ENCODE results near the gene DRD1. TPM values are rescaled to one million over a fixed set of nuclear protein-coding genes. Genes with fewer than 3 reads are reported as not detected.

Gene DRD1
- total and polyA plus RNA-seq, 2 experiments from 2014 or later: 0.11 to 0.14 TPM

DNA sequence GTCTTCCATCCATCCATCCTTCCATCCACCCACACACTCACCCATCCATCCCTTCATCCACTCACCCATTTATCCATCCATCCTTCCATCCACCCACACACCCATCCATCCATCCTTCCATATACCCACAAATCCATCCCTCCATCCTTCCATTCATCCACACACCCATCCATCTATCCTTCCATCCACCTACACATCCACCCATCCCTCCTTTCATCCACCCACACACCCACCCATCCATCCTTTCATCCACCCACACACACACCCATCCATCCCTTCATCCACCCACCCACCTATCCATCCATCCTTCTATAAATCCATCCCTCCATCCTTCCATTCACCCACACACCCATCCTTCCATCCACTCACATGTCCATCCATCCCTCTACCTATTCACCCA lies 23.6 kb downstream of the DRD1 start:
- peaks cover 13% of the 10 kb centered on the region; the same call in 1 of the 2 replicates for H3K9me2 ChIP-seq (ENCODE audit: insufficient read depth)
- H2AFZ ChIP-seq: no peak overlapping the region
- no peaks in the 10 kb centered on the region for H3F3A ChIP-seq (replicated peaks; ENCODE audit: low read depth)
- ATAC-seq: no peak
- Mint-ChIP-seq H3K4me1 (peaks cover 16% of the 10 kb centered on the region; the same call in 2 of the 3 replicates), H3K9me3 (peaks cover 3% of the 10 kb centered on the region; the same call in 2 of the 3 replicates), H3K4me3 (no peak overlapping the region), H3K36me3 (ENCODE audit: low read depth) (peaks cover 5% of the 10 kb centered on the region; the same call in 1 of the 3 replicates), H3K27me3 (ENCODE audit: insufficient read depth, low read depth, poor library complexity) (no peaks in the 10 kb centered on the region), H3K27ac (no peak overlapping the region)
- no peaks in the 10 kb centered on the region for H3K79me2 ChIP-seq (replicated peaks; ENCODE audit: insufficient read depth)
- H4K20me1 ChIP-seq (replicated peaks; ENCODE audit: insufficient read depth): no peaks in the 10 kb centered on the region
- TF ChIP-seq EZH2 (IDR thresholded peaks at IDR 0.05; ENCODE audit: low read depth, unreplicated experiment) (no peak), POLR2AphosphoS5 (IDR thresholded peaks at IDR 0.05; ENCODE audit: low read depth) (no peak), JUNB (IDR thresholded peaks at IDR 0.05; ENCODE audit: unreplicated experiment) (no peak), CREB1 (CRISPR knock-in tag; IDR thresholded peaks at IDR 0.05; ENCODE audit: low read depth) (no peak), ZNF331 (CRISPR knock-in tag; IDR thresholded peaks at IDR 0.05; ENCODE audit: low read depth) (no peak), NANOG (IDR thresholded peaks at IDR 0.05; ENCODE audit: borderline replicate concordance) (no peak)
- TF ChIP-seq, protein P1, sequence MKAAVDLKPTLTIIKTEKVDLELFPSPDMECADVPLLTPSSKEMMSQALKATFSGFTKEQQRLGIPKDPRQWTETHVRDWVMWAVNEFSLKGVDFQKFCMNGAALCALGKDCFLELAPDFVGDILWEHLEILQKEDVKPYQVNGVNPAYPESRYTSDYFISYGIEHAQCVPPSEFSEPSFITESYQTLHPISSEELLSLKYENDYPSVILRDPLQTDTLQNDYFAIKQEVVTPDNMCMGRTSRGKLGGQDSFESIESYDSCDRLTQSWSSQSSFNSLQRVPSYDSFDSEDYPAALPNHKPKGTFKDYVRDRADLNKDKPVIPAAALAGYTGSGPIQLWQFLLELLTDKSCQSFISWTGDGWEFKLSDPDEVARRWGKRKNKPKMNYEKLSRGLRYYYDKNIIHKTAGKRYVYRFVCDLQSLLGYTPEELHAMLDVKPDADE (IDR thresholded peaks at IDR 0.05): no peak
- no peak overlapping the region for H3K4me3 ChIP-seq
- H3K4me1 ChIP-seq (ENCODE audit: insufficient read depth): peaks cover 11% of the 10 kb centered on the region; the same call in 1 of the 2 replicates
- no peak overlapping the region for H3K4me2 ChIP-seq
- H3K36me3 ChIP-seq (ENCODE audit: insufficient read depth): no peaks in the 10 kb centered on the region
- no peak overlapping the region for H3K27ac ChIP-seq (ENCODE audit: low read depth)
- no peak for DNase-seq (ENCODE audit: low spot score)
- H3K27me3 ChIP-seq (ENCODE audit: insufficient read depth): no peaks in the 10 kb centered on the region

DNA sequence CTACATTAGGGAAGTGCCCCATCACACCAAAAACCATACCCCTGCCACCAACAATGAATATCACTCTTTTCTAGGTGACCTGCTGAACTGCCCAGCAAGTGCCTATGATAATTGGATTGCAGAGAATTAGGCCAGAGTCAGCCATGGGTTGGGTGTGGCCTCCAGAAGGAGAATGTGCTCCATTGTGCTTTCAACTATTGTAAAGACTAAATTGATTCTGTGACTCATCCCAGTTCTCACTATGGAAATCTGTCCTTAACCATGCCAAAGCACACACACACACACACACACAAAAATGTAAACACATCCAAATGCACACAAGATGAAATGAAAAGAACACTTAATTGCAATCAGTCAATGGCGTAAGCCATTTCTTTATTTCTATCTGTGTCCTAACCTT lies 25.7 kb downstream of the DRD1 start:
- H3K27me3 Mint-ChIP-seq (ENCODE audit: insufficient read depth, low read depth, poor library complexity): no peaks in the 10 kb centered on the region

More for the DNA sequence above, 25.7 kb downstream of the DRD1 start:
- H3K9me2 ChIP-seq (ENCODE audit: insufficient read depth): peaks cover 16% of the 10 kb centered on the region; the same call in 1 of the 2 replicates
- no peaks in the 10 kb centered on the region for H3K36me3 ChIP-seq (ENCODE audit: insufficient read depth)
- no peaks in the 10 kb centered on the region for H3K27me3 ChIP-seq (ENCODE audit: insufficient read depth)
- TF ChIP-seq CREB1 (CRISPR knock-in tag; IDR thresholded peaks at IDR 0.05; ENCODE audit: low read depth) (no peak), EZH2 (IDR thresholded peaks at IDR 0.05; ENCODE audit: low read depth, unreplicated experiment) (no peak), JUNB (IDR thresholded peaks at IDR 0.05; ENCODE audit: unreplicated experiment) (no peak), REST (IDR thresholded peaks at IDR 0.05; ENCODE audit: unreplicated experiment) (no peak), ZNF114 (CRISPR knock-in tag; IDR thresholded peaks at IDR 0.05) (no peak), EZH2phosphoT487 (IDR thresholded peaks at IDR 0.05; ENCODE audit: unreplicated experiment) (no peak), ZNF331 (CRISPR knock-in tag; IDR thresholded peaks at IDR 0.05; ENCODE audit: low read depth) (no peak), NANOG (IDR thresholded peaks at IDR 0.05; ENCODE audit: borderline replicate concordance) (no peak)
- H3K27ac ChIP-seq (ENCODE audit: low read depth): no peak overlapping the region
- DNase-seq (ENCODE audit: low spot score) (no peak), ATAC-seq (no peak)
- Mint-ChIP-seq H3K27ac (no peak overlapping the region), H3K4me1 (0 out of 3 replicates have a peak, but pooled peaks cover 7% of the 10 kb centered on the region), H3K4me3 (no peak overlapping the region), H3K9me3 (peaks cover 3% of the 10 kb centered on the region; the same call in 2 of the 3 replicates), H3K36me3 (ENCODE audit: low read depth) (peaks cover 5% of the 10 kb centered on the region; the same call in 1 of the 3 replicates)
- H4K20me1 ChIP-seq (replicated peaks; ENCODE audit: insufficient read depth): no peaks in the 10 kb centered on the region
- no peaks in the 10 kb centered on the region for H3F3A ChIP-seq (replicated peaks; ENCODE audit: low read depth)
- no peaks in the 10 kb centered on the region for H3K79me2 ChIP-seq (replicated peaks; ENCODE audit: insufficient read depth)
- H3K4me2 ChIP-seq: no peak overlapping the region
- H3K4me3 ChIP-seq: no peak overlapping the region
- H2AFZ ChIP-seq: no peak overlapping the region
- no peaks in the 10 kb centered on the region for H3K4me1 ChIP-seq (ENCODE audit: insufficient read depth)
